ENCODE data around the gene VPS72.
A peak's percentile ranks its signal among the peaks of the same experiment; 100 is the strongest.
"Not testable (repeated sequence)": the region's sequence is repeated elsewhere in the genome, so short reads cannot be mapped to it uniquely, and the experiment has no call there.

The VPS72 gene, protein sequence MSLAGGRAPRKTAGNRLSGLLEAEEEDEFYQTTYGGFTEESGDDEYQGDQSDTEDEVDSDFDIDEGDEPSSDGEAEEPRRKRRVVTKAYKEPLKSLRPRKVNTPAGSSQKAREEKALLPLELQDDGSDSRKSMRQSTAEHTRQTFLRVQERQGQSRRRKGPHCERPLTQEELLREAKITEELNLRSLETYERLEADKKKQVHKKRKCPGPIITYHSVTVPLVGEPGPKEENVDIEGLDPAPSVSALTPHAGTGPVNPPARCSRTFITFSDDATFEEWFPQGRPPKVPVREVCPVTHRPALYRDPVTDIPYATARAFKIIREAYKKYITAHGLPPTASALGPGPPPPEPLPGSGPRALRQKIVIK

DNA sequence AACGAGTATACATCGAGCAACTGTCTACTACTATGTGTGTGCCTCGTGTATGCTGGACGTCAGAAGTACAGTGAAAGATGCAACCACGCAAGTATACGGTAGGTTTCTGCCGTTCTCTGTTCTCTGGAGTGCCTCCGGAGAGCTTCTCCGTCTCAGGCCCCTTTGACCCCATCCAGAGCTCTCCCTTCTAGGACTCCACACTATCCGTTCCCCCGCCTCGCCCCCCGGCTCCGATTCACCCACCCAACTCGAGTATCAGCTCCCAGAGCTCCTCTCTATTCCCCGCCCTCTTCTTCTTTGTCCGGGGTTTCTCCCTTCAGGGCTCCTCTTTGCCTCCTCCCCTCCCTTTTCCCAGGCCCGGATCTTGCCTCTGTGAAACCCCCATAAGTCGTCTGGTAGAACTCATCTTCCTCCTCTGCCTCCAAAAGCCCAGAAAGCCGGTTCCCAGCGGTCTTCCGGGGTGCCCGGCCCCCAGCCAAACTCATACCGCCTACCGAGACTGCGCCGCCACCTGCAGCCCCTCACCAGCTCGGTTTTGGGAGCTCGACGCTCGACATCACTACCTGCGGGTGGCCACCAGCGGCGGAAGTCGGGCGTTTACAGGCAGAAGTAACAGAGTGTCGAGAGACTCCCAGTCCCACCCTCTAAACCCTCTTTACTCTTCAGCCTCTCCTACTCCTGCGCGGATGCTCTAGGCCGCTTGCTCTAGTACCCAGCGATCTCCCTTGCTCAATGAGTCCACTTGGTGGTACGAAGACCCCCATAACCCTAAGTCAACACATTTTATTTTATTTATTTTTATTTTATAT, at the start of gene VPS72:
VPS72 (minus strand) TSS at position 561 of the 809 bp plus-strand sequence; CDS start at position 485, 76 bp downstream.
- DNase-seq (ENCODE audit: low spot score) = peak; percentile 84

DNA sequence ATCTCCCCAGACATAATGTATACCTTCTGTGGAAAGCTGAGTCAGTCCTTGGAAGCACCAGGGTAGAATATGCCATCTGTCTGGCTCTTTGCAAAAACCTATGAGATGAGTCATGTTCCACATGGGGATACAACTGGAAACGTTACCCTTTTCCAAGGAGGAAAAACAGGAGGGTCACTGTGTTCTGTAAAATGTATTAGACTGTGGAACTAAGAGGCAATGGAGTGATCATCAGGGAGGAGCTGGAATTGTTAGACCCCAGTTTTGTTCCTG, 48.4 kb upstream of the VPS72 start:
- DNase-seq (ENCODE audit: low spot score) = no peak

DNA sequence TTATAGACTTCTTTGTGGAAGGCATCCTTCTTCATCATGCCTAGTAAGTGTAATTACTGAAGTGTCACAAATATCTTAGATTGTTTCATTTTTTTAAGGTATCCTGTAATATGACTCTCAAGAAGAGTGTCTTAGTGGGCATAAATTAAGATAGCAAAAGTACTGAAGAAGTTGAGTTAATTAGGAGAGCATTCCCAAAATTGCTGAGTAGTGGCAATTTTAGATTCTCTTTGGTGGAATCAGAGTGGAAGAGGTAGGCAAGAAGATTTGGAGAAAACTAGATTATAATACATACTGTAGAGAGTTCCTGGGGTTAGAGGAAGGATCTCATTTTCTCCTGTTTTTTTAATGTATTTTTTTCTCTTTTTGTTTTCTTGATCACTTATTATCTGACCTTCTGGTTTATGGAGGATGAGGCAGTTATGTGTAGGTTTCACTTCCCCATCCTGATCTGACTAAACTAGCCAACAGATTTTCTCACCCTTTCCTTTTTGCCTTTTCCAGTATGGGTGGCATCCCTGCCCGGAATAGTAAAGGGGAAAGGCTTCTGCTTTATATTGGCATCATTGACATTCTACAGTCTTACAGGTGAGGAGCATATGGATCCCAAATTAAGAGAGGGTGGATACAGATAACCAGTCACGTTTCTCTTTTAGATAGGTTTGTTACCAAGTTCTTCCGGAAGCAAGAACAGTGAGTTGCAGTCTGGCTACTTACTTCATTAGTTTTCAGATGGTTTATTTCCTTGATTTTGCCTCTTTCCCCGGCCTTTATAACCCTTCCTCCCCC, 47.9 kb upstream of the VPS72 start:
- no peak for DNase-seq (ENCODE audit: low spot score)

DNA sequence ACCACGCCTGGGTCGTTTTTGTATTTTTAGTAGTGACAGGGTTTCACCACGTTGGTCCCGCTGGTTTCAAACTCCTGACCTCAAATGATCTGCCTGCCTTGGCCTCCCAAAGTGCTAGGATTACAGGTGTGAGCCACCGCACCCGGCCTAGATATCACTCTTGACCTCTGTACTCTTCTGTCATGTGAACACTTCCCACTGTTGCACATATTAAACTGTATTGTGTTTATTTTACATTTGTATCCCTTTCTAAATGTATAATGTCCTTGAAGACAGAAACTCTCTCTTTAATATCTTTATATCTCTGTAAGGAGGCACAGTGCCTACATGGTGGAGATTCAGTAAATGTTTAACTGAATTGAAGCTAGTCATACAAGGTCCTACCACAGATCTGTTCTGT, 45.2 kb upstream of the VPS72 start:
- DNase-seq (ENCODE audit: low spot score) = no peak

DNA sequence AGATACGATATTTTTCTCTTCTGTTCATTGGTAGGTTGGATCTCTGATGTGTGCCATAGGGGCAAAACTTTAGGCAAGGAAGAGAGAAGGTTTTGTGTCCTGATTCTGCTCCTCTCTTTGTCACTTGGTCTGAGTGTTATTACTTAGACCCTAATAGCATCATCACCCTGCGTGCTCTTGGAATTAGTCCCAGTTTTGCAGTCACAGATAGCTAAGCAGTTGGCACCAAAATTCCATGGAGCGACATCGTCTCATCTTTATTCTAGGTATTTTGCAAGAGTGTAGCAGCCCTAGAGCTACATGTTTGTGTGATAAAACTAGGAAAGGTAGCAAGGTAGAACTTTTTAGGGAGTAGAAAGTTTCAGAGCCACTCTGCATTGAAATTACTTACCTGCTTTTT, 32.1 kb upstream of the VPS72 start:
- no peak for DNase-seq (ENCODE audit: low spot score)

DNA sequence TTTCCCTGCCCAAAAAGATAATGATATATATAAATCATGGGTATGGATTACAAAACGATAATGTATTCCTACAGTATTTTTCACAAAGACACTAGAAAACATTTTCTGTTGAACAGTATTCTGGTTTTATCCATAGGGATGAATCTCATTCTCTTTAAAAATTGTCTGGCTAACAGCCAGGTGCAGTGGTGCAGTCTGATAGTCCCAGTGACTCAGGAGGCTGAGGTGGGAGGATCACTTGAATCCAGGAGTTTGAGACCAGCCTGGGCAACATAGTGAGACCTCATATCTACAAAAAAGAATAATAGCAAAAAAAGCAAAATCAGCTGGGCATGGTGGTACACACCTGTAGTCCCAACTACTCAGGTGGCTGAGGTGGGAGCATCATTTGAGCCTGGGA, 31.6 kb upstream of the VPS72 start:
- no peak for DNase-seq (ENCODE audit: low spot score)

DNA sequence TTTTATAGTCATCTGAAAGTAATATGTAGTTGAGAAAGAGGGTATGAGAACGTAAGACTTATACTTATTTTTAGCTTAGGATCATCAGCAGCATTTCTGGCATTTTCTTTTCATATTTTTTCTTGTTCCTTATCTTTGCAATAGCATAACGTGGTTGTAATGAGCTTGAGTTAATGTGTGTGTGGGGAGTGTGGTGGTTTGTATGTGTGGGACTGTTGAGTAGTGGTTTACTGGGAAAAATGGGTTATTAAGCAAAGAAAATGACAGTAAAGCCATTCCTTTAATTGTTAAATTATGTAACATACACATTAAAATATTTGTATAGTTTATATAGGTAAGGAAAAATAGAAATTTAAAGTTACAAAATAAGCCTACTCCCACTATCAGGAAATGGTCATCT, 23.6 kb upstream of the VPS72 start:
- DNase-seq (ENCODE audit: low spot score) = no peak

DNA sequence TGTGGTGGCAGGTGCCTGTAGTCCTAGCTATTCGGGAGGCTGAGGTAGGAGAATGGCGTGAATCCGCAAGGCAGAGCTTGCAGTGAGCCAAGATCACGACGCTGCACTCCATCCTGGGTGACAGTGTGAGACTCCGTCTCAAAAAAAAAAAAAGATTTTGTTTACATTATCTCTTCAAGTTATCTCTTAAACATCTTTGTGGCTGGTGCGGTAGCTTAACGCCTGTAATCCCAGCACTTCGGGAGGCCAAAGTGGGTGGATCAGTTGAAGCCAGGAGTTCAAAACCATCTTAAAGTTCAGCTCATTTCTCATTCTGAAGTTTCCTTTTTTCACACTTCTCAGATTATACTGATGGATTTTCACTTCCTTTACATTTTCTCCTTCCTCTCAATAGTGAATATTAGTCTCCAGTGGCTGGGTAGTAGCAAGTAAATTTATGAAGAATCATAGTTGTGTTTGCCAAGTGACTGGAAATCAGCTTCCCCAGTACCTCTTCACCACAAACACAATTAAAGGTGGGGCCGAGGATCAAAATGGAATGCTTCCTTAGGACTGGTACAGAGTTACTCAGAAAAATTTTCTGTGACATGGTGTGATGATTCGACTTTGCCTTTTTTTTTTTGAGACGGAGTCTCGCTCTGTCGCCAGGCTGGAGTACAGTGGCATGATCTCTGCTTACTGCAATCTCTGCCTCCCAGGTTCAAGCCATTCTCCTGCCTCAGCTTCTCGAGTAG, 22.1 kb upstream of the VPS72 start:
- DNase-seq (ENCODE audit: low spot score) = no peak

DNA sequence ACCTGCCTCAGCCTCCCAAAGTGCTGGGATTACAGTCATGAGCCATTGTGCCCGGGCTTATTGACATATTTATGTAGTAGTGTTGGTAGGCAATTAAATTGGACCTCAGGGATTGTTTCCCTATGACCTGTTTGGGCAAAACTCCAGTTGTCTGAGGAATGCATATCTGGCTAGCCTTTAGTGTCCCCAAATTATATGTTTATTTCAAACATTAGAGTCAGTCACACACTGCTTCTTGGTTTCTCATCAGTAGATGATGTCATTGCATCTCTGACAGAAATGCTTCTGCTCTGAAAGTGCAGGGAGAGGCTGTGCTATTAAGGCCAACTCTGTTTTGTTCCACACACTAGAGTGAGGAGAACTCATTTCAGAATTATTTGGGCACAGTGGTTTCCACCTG, 20.8 kb upstream of the VPS72 start:
- DNase-seq (ENCODE audit: low spot score) = no peak

DNA sequence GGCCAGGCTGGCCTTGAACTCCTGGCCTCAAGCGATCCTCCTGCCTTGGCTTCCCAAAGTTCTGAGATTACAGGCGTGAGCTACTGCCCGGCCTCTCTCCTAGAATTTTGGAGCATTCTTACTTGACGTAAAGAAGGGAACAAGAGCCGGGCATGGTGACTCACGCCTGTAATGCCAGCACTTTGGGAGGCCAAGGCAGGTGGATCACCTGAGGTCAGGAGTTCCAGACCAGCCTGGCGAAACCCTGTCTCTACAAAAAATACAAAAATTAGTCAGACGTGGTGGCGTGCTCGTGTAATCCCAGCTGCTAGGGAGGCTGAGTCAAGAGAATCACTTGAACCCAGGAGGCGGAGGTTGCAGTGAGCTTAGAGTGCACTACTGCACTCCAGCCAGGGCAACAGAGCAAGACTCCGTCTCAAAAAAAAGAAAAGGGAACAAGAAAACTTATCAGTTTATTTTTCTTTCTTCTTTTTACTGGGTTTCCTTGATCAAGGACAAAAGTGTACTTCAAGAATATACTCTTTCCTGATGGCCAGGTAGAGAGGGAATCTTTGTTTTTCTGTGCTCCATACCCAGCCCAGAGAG, 15.5 kb upstream of the VPS72 start:
- not testable (repeated sequence) for DNase-seq (ENCODE audit: low spot score)

DNA sequence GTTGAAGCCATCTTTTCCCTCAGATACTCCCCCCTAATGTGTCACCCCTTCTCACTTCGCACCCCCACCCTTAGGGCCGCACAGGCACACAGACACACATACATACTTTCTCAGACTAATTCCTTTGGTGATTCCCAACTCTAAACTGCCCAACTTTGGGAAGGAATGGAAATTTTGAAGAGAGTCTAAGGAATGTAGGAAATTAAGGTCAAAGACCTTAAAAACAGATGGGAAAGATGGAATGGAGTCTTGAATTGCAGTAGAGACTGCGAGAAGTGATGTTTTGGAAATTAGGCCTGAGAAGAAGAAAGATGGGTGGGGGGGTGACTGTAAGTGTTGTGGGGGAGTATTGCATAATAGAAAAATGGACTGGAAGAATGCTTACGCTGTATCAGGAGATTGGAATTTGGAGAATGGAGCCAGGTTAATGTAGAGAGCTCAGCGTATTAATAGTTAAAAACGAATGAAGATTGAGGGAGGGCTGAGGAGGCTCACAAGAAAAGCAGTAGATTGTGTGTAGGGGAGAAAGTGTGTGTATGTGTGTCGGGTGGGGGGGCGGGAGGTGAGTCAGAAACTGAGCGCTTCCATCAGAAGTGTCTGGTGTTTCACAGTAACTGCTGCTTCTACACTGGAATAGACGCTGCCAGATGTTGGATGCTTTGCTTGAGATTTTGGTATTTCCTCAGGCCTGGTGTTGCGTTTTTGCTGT, 10.0 kb upstream of the VPS72 start:
- DNase-seq (ENCODE audit: low spot score) = no peak

DNA sequence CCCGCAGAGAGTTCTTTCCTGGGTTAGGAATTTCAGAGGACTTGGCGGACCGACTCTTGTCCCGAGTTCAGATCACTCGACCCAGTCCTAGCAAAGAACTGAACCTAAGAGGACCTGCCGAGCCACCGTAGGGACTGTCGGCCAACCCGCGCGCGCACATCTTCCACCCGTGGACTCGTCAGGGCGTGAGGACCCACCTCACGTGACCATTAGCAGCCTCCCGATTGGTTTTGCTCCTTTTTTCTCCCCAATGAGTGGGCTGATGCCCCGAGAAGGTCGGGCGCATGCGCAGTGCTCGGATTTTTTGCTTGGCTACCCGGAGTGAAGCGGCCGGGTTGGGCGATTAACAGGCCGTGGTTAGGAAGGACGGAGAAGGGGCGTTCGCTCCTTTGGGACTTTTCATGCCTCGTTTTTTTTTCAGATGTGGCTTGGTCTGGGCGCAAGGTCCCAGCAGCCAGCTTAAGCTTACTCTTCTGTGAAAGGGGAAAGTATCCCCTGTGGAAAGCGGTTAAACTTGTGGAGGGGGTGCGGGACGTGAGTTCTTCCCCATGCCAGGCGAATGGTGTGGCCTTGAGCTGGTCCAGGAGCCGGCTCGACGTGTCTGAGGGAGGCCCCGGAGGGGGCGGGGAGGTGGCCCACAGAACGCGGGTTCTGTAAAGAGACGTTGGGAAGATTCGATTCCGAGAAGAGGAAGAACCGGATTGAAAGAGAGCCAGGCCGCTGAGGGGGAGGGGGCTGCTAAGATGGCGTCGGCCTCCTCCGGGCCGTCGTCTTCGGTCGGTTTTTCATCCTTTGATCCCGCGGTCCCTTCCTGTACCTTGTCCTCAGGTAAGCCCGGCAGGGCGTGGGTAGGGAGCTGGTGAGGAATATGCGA, 8.5 kb upstream of the VPS72 start, which contains the start of gene PIP5K1A:
PIP5K1A (plus strand) TSS at position 299 of the 874 bp plus-strand sequence; CDS start at position 744, 445 bp downstream.
- peak; percentile 98 for DNase-seq (ENCODE audit: low spot score)

DNA sequence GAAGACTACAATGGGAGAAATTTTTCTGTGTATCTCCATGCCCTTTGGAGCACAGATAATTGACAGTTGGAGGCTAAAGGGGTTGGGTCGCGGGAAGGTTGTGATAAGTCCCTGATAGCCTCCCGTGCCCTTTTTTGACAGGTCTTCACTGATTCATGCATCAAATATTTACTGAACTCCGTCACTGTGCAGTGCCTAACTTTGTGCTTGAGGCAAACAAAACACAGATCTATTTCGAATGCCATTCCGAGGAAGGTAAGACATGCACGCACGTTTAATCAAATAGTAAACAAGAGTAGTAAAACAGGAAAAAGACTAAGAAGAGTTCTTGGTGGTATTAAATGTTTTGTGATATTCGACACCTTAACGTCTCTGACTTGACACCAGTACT, 7.9 kb upstream of the VPS72 start:
- DNase-seq (ENCODE audit: low spot score) = no peak

DNA sequence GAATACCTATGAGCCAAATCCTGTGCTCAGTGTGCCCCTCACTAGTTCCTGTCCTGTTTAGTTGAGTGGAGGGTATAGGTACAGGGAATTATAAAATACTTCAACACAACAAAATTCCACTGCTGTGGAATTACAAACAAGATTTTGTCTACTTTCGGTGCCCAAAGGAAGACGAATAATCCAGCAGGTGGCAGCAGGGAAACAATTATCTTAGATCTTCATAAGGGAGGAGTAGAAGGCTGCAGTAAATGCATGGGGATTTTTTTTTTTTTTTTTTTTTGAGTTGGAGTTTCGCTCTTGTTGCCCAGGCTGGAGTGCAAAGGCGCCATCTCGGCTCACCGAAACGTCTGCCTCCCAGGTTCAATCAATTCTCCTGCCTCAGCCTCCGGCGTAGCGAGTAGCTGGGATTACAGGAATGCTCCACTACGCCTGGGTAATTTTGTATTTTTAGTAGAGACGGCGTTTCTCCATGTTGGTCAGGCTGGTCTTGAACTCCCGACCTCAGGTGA, 6.3 kb upstream of the VPS72 start:
- peak; percentile 78 for DNase-seq (ENCODE audit: low spot score)

DNA sequence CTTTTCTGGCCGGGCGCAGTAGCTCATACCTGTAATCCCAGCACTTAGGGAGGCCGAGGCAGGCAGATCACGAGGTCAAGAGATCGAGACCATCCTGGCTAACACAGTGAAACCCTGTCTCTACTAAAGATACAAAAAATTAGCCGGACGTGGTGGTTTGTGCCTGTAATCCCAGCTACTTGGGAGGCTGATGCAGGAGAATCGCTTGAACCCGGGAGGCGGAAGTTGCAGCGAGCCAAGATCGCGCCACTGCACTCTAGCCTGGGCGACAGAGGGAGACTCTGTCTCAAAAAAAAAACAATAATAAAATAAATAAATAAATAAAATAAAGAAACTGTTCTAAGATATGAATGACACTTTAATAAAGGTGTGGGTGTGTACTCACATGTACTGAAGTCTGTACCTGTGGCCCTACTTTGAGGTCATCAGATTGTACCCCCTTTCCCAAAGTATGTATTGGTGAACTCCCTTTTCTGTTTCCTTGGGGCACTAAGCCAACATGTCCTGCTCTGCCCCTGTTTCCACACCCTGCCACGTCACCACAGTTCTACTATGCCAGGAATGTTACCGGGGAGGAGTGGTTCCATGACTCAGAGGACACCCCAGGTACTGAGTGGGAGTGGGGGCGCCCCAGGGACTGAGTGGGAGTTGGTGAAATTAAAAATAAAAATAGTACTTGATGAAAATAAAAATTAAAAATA, 5.0 kb upstream of the VPS72 start:
- not testable (repeated sequence) for DNase-seq (ENCODE audit: low spot score)

DNA sequence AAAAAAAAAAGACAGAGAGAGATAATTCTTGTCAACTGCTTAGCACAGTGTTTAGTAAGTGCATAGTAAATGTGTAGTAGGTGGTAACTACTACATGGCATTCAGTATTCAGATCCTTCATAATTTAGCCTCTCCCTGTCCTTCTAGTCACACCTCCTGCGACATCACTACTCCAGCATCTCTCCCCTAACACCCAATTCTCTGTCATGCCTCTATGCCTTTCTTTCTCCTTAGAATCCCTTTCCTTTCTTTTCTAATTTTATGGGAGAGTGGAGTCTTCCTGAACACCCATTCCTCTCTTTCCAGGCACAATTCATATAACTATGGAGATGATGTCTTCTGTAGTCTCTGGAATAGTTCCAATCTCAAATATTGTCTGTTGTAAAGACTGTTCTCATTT, 3.9 kb upstream of the VPS72 start:
- DNase-seq (ENCODE audit: low spot score) = no peak

DNA sequence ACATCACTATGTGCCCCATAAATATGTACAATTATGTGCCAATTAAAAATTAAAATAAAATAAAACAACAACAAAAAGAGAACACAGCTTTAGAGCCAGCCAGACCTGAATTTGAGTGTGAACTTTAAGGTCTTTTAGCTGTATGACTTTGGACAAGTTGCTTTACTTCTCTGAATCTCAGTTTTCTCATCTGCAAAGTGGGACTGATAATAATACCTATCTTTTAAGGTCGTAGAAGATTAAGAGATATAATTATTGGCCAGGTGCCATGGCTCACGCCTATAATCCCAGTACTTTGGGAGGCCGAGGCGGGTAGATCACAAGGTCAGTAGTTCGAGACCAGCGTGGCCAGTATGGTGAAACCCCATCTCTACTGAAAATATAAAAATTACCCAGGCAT, 3.3 kb upstream of the VPS72 start:
- no peak for DNase-seq (ENCODE audit: low spot score)

DNA sequence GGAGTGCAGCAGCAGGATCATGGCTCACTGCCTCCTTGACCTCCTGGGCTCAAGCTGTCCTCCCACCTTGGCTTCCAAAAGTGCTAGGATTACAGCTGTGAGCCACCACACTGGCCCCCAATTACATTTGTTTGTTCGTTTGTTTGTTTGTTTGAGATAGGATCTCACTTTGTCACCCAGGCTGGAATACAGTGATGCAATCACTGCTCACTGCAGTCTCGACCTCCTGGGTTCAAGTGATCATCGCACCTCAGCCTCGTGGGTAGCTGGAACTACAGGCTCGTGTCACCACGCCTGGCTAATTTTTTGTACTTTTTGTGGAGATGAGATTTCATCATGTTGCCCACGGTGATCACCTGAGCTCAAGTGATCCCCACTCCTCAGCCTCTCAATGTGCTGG, 2.0 kb upstream of the VPS72 start:
- no peak for DNase-seq (ENCODE audit: low spot score)

DNA sequence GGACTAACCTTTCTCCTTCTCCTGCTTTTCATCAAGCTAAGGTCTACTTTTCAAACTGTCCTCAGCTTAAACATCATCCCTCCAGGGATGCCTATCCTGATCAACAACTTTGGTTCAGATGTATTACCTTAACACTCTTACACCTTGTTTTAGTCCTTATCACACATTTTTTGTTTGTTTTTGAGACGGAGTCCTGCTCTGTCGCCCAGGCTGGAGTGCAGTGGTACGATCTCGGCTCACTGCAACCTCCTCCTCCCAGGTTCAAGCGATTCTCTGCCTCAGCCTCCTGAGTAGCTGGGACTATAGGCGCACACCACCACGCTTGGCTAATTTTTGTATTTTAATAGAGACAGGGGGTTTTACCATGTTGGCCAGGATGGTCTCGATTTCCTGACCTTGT, 1.3 kb downstream of the VPS72 start:
- not testable (repeated sequence) for DNase-seq (ENCODE audit: low spot score)
